ENCODE measurements around the gene HSD11B2.

DNA sequence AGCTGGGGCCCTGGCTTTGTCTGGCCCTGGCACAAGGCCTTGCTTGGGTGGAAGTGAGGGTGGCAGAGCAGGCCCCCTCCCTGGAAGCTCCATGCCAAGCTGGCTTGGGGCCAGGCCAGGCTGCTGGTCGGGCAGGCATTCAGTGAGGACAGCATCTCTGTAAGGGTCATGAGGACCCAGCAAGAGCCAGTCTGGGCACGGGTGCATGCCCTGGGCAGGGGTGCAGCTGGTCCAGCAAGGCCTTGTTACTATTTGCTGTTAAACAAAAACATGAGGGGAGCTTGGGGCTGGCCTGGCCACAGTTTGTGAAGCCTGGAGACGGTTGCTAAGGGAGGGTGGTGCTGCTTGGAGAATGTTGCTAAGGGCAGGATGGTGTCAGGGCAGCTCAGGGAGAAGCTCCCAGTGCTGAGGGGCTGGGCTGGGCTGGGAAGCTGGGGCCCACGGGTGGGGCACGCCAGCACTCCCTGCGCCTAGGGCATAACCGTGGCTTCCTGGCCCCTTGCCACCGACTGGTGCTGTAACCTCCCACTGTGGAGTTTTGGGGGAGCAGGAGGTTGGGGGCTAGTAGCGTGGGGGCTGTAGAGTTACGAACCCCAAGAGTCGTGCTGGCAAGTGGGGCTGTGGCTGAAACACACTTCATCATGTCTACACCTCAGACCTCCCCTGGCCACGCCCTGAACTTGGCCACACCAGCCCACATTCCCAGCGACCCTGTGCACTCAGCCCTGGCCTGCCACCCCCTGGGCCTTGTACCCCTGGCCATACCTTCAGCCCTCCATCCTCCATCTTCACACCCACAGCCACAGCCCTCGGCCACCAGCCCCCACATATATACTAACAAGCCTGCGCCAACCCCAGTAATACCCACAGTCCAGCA is 39.3 kb upstream of the HSD11B2 start:
- TF ChIP-seq EZH2 (IDR thresholded peaks at IDR 0.05; ENCODE audit: borderline replicate concordance), result no peak
- TF ChIP-seq, protein P1, sequence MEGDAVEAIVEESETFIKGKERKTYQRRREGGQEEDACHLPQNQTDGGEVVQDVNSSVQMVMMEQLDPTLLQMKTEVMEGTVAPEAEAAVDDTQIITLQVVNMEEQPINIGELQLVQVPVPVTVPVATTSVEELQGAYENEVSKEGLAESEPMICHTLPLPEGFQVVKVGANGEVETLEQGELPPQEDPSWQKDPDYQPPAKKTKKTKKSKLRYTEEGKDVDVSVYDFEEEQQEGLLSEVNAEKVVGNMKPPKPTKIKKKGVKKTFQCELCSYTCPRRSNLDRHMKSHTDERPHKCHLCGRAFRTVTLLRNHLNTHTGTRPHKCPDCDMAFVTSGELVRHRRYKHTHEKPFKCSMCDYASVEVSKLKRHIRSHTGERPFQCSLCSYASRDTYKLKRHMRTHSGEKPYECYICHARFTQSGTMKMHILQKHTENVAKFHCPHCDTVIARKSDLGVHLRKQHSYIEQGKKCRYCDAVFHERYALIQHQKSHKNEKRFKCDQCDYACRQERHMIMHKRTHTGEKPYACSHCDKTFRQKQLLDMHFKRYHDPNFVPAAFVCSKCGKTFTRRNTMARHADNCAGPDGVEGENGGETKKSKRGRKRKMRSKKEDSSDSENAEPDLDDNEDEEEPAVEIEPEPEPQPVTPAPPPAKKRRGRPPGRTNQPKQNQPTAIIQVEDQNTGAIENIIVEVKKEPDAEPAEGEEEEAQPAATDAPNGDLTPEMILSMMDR (IDR thresholded peaks at IDR 0.05; ENCODE audit: poor library complexity), result no peak
